Neural crest cell (in vitro differentiated cells): Measurements from ENCODE around the gene AKTIP. TPM values are rescaled to one million over a fixed set of nuclear protein-coding genes. Genes with fewer than 3 reads are reported as not detected.

Source experiments
- DNase-seq: peaks from one replicate; pipeline ENCODE4 v3.0.0; 2021; ENCODE audit warnings: low read depth, mixed read lengths, low spot score
- H3K27ac Mint-ChIP-seq: one replicate; pipeline ENCODE4 v1.8.0; 2021; ENCODE audit warnings: mild to moderate bottlenecking, mixed read lengths; ENCODE audit not compliant: unreplicated experiment
- H3K27me3 Mint-ChIP-seq: 2 replicates; pipeline ENCODE4 v1.8.0; 2021; ENCODE audit warnings: low read depth, mild to moderate bottlenecking, mixed read lengths
- H3K36me3 Mint-ChIP-seq: 2 replicates; pipeline ENCODE4 v1.8.0; 2021; ENCODE audit warnings: low read depth, mild to moderate bottlenecking, mixed read lengths
- H3K4me1 Mint-ChIP-seq: 2 replicates; pipeline ENCODE4 v1.8.0; 2021; ENCODE audit warnings: mixed read lengths
- H3K4me3 Mint-ChIP-seq: one replicate; pipeline ENCODE4 v1.8.0; 2021; ENCODE audit warnings: mild to moderate bottlenecking, mixed read lengths
- H3K9me3 Mint-ChIP-seq: 2 replicates; pipeline ENCODE4 v1.8.0; 2021; ENCODE audit warnings: mixed read lengths
- CTCF ChIP-seq: fragments of 200-600 bp; sonication (generic); conservative IDR thresholded peaks from 2 replicates; pipeline ENCODE4 v1.5.0; 2021; ENCODE audit warnings: antibody characterized with exemption, mild to moderate bottlenecking
- total RNA-seq: library from RNA; stranded (reverse); gene quantifications from 2 replicates; pipeline ENCODE4 v1.2.1, GENCODE V29; 2021

AKTIP gene
- total RNA-seq, 1 donor from 2014 or later: 21.0 TPM

DNA sequence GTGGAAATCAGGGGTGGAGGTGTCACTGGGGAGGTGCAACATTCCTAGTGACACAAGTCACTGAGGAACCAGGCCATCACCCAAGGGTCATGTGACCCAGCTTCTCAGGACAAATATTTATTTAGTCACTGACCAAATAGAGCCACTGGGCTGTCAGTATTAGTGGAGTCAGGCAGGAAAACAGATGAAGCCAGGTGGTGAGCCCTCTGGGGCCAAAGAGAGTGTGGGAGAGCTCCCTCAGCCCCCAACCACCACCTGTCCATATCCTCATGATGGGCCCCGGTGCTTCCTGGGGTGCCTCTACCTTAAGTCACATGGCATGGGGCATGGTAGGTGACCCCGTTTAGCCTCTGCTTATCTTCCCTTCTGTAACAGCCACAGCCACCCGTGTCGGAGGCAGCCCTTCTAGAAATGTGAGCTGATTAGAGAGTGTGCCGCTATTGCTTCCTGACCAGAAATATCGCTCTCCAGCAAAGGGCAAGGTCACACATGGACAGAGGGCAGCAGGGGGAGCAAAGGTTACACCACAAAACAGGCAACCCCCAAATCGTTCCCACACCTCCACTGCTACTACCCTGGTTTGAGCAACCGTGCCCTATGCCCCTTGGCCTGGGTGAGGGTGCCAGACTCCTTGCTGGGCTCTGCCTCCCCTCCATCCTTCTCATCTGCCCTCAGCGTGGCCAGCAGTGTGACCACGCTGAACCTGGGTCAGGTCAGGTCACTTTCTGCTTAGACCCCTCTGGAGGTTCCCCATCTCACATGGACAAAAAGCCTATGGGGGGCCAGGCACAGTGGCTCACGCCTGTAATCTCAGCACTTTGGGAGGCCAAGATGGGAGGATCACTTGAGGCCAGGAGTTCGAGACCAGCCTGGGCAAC is 8.6 kb upstream of the AKTIP start:
- no peak for DNase-seq
- no peaks in the 10 kb centered on the region for H3K27me3 Mint-ChIP-seq
- no peak overlapping the region for H3K27ac Mint-ChIP-seq
- H3K4me3 Mint-ChIP-seq: no peak overlapping the region
- no peak for TF ChIP-seq CTCF
- H3K4me1 Mint-ChIP-seq: peaks cover 18% of the 10 kb centered on the region
- peaks cover 7% of the 10 kb centered on the region for H3K9me3 Mint-ChIP-seq
- H3K36me3 Mint-ChIP-seq: peaks cover 5% of the 10 kb centered on the region

DNA sequence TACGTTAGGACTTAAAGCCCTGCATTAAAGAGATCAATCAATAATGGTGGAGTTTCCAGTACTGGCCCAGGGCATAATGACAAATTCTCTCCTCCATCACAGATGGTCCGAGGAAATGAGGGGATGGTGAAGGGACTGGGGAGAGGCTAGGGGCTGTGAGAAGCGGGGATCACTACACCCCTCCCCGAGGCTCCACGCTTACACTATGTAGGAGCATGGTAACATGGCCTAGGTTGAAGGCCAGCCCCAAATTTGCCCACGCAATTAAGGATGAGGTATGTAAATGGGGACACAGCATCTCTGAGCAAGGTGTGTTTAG is 8.0 kb upstream of the AKTIP start:
- Mint-ChIP-seq H3K4me1 (peaks cover 15% of the 10 kb centered on the region), H3K4me3 (no peak overlapping the region), H3K36me3 (peaks cover 5% of the 10 kb centered on the region), H3K9me3 (peaks cover 7% of the 10 kb centered on the region), H3K27ac (peak overlapping the region; percentile 45), H3K27me3 (no peaks in the 10 kb centered on the region)
- DNase-seq: no peak
- no peak for TF ChIP-seq CTCF

- H3K27ac Mint-ChIP-seq: no peak overlapping the region
These were observed 7.7 kb upstream of the AKTIP start for GRCh38 chr16:53510704-53511070.

DNA sequence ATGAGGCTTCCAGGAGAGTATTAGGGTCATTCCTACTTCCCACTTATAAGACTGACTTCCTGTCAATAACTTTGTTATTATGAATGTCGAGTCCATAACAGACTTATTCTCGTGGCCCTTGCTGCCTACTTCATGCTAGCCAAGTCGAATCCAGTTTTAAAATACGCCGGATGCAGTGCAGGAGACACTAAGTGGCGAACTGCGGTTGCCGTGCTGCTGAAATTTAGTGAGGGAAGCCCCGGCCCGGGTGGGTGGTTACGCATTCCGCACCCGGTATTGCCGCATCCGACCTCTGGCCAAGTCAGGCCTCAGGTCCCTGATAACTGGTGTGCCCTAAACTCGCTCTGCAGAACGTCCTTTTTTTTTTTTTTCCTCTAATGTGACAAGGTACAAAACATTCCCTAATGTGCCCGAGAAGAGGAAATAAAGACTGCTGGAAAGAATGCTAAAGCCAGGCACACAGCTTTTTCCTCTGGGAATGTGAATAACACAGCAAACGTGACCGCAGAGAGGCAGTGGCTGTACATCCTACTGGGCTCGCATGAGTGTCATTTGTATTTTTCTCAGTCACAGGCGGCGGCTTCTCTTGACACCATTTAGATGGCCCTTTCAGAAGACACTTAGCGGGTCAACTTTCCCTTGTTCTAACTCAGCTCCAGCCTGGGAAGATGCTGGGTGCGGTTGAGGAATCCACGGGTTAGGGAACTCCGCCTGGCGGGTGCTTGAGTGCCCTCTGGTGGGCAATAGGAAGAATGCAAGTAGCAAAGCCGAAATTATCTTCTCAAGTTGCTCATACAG is 7.1 kb upstream of the AKTIP start:
- peak; percentile 53 for DNase-seq
- H3K36me3 Mint-ChIP-seq: peaks cover 5% of the 10 kb centered on the region
- peak overlapping the region; percentile 49 for H3K4me3 Mint-ChIP-seq
- H3K27me3 Mint-ChIP-seq: no peaks in the 10 kb centered on the region
- no peak overlapping the region for H3K27ac Mint-ChIP-seq
- peak; percentile 95 for TF ChIP-seq CTCF
- H3K9me3 Mint-ChIP-seq: peaks cover 7% of the 10 kb centered on the region
- H3K4me1 Mint-ChIP-seq: peaks cover 12% of the 10 kb centered on the region

More at GRCh38 chr16:53510704-53511070, 7.7 kb upstream of the AKTIP start:
- Mint-ChIP-seq H3K36me3 (peaks cover 5% of the 10 kb centered on the region), H3K4me1 (peaks cover 12% of the 10 kb centered on the region), H3K4me3 (no peak overlapping the region), H3K9me3 (peaks cover 7% of the 10 kb centered on the region), H3K27me3 (no peaks in the 10 kb centered on the region)
- DNase-seq: no peak
- TF ChIP-seq CTCF: peak; percentile 1

GRCh38 chr16:53507464-53508179 is 4.6 kb upstream of the AKTIP start:
- TF ChIP-seq CTCF: no peak
- no peaks in the 10 kb centered on the region for H3K9me3 Mint-ChIP-seq
- no peak overlapping the region for H3K4me3 Mint-ChIP-seq
- H3K27me3 Mint-ChIP-seq: peaks cover 2% of the 10 kb centered on the region
- peaks cover 30% of the 10 kb centered on the region for H3K4me1 Mint-ChIP-seq
- H3K36me3 Mint-ChIP-seq: no peaks in the 10 kb centered on the region
- no peak for DNase-seq
- no peak overlapping the region for H3K27ac Mint-ChIP-seq
